Measurements from ENCODE around the gene PNN. TPM values are rescaled to one million over a fixed set of nuclear protein-coding genes. Genes with fewer than 3 reads are reported as not detected.

The PNN gene
- total and polyA plus RNA-seq, 2 of the 4 experiments (the other 2 are of a cell fraction), result 14.9 to 28.8 TPM

GRCh38 chr14:39158222-39158858 is 16.7 kb upstream of the PNN start:
- H3K18ac ChIP-seq (ENCODE audit: low read depth, low read length), result no peak overlapping the region
- H3K4ac ChIP-seq (ENCODE audit: low read depth, low read length), result no peak overlapping the region
- no peak overlapping the region for H2AK5ac ChIP-seq (ENCODE audit: low read depth, low read length)
- H3K14ac ChIP-seq (replicated peaks; ENCODE audit: low read depth, low read length), result no peak overlapping the region
- H3K27ac ChIP-seq (ENCODE audit: insufficient read depth, low read length), result no peak overlapping the region
- H3K9ac ChIP-seq (ENCODE audit: low read depth, low read length), result no peak overlapping the region
- no peak overlapping the region for H2BK20ac ChIP-seq (ENCODE audit: low read depth, low read length)
- no peaks in the 10 kb centered on the region for H3K4me1 ChIP-seq (ENCODE audit: control insufficient read depth, insufficient read depth, low read length)
- no peak overlapping the region for H3K4me2 ChIP-seq (ENCODE audit: low read depth, low read length)
- no peaks in the 10 kb centered on the region for H3K27me3 ChIP-seq (ENCODE audit: control insufficient read depth, insufficient read depth, low read length)
- H3K79me1 ChIP-seq (ENCODE audit: low read depth in 1 of 2, low read length in 2 of 2), result peaks cover 9 to 27% of the 10 kb centered on the region in 2 experiments
- H2BK120ac ChIP-seq (ENCODE audit: low read depth, low read length), result no peak overlapping the region
- H2AFZ ChIP-seq (replicated peaks; ENCODE audit: low read length, poor library complexity), result no peak overlapping the region
- no peak overlapping the region for H4K91ac ChIP-seq (ENCODE audit: insufficient read depth, low read depth, low read length)
- H4K8ac ChIP-seq (ENCODE audit: low read depth in 2 of 2, low read length in 2 of 2), result no peak overlapping the region
- 0 out of 2 replicates have a peak, but pooled peaks cover 2% of the 10 kb centered on the region for H4K20me1 ChIP-seq (ENCODE audit: insufficient read depth, low read length)
- TF ChIP-seq RAD21 (IDR thresholded peaks at IDR 0.05; ENCODE audit: low read length) (no peak), MAFK (IDR thresholded peaks at IDR 0.05; ENCODE audit: low read depth, low read length) (no peak), CTCF (conservative IDR thresholded peaks at IDR 0.05; ENCODE audit: low read depth, low read length) (no peak), BHLHE40 (IDR thresholded peaks at IDR 0.05; ENCODE audit: low read depth, low read length) (no peak), RFX5 (IDR thresholded peaks at IDR 0.05; ENCODE audit: low read depth, low read length) (no peak), ELK1 (IDR thresholded peaks at IDR 0.05; ENCODE audit: borderline replicate concordance, low read depth, low read length) (no peak), SMC3 (IDR thresholded peaks at IDR 0.05; ENCODE audit: low read depth, low read length) (no peak), NFE2L2 (IDR thresholded peaks at IDR 0.05; ENCODE audit: low read depth, low read length) (no peak), CHD1 (IDR thresholded peaks at IDR 0.05; ENCODE audit: low read depth, low read length) (no peak), CEBPB (IDR thresholded peaks at IDR 0.05; ENCODE audit: low read depth, low read length) (no peak), FOS (IDR thresholded peaks at IDR 0.05; ENCODE audit: low read depth, low read length) (no peak), POLR2A (IDR thresholded peaks at IDR 0.05; ENCODE audit: low read depth, low read length) (no peak), RCOR1 (IDR thresholded peaks at IDR 0.05; ENCODE audit: insufficient replicate concordance, low read length) (no peak), MXI1 (IDR thresholded peaks at IDR 0.05; ENCODE audit: borderline replicate concordance, low read depth, low read length) (no peak), MAZ (IDR thresholded peaks at IDR 0.05; ENCODE audit: borderline replicate concordance, low read depth, low read length) (no peak)
- TF ChIP-seq, protein P1, sequence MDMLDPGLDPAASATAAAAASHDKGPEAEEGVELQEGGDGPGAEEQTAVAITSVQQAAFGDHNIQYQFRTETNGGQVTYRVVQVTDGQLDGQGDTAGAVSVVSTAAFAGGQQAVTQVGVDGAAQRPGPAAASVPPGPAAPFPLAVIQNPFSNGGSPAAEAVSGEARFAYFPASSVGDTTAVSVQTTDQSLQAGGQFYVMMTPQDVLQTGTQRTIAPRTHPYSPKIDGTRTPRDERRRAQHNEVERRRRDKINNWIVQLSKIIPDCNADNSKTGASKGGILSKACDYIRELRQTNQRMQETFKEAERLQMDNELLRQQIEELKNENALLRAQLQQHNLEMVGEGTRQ (IDR thresholded peaks at IDR 0.05; ENCODE audit: low read depth, low read length), result no peak
- H3K56ac ChIP-seq (ENCODE audit: extremely low read depth, insufficient read depth, low read length), result no peak overlapping the region
- intact Hi-C loops (cut with micrococcal nuclease) (no loop called here), dilution Hi-C loops (cut with HindIII; ENCODE audit: low sequenced_read_pairs, unreplicated experiment) (no loop called here), in situ Hi-C loops (cut with MboI; ENCODE audit: low sequenced_read_pairs) (no loop called here)
- ATAC-seq (ENCODE audit: low read depth), result no peak
- no peak overlapping the region for H3K4me3 ChIP-seq (ENCODE audit: insufficient read depth, low read depth, low read length)
- H4K5ac ChIP-seq (ENCODE audit: low read depth, low read length), result no peak overlapping the region
- H3K9me3 ChIP-seq (ENCODE audit: control insufficient read depth, insufficient read depth, low read length), result no peaks in the 10 kb centered on the region
- H2AK9ac ChIP-seq (replicated peaks; ENCODE audit: low read depth, low read length, poor library complexity), result no peak overlapping the region
- no peak overlapping the region for H2BK15ac ChIP-seq (ENCODE audit: low read depth, low read length)
- DNase-seq, result no peak
- H3K36me3 ChIP-seq (ENCODE audit: control insufficient read depth, insufficient read depth, low read length), result peaks cover 30% of the 10 kb centered on the region
- no peak overlapping the region for H2BK5ac ChIP-seq (ENCODE audit: low read depth, low read length, poor library complexity, severe bottlenecking)
- WGBS, 2 experiments (ENCODE audit: extremely low coverage in 2 of 2, insufficient read length in 1 of 2), result no CpG with 5 or more reads among the region's 6 CpGs
- ChIA-PET POLR2A (ENCODE audit: unreplicated experiment) (no interaction called here), CTCF (no interaction called here)
- H3K23ac ChIP-seq (ENCODE audit: low read depth, low read length), result no peak overlapping the region
- peaks cover 5% of the 10 kb centered on the region; the same call in 1 of the 2 replicates for H3K9me1 ChIP-seq (ENCODE audit: insufficient read depth, low read length)
- no TSS peak for BruUV-seq (replicated peaks)
